Right cardiac atrium (tissue), 5 donors: ENCODE measurements around the gene LINC00305. TPM values are rescaled to one million over a fixed set of nuclear protein-coding genes. Genes with fewer than 3 reads are reported as not detected.

Experiments
- ATAC-seq, 2 donors: fragments of 200-7000 bp; cut with Tn5 transposase; one replicate each; pipeline versions ENCODE4 v1.8.0 to v1.9.1; 2020; ENCODE audit warnings: moderate library complexity in 2 of 2, mild to moderate bottlenecking in 1 of 2
- DNase-seq, 3 donors: peaks; one replicate each; pipeline ENCODE4 v3.0.0-alpha.2; 2020
- H3K27ac ChIP-seq: one replicate; pipeline ENCODE4 v1.5.1; 2013; ENCODE audit warnings: mild to moderate bottlenecking, low read length, control low read depth, moderate library complexity
- H3K27me3 ChIP-seq: one replicate; pipeline ENCODE4 v1.6.1; 2013; ENCODE audit not compliant: control insufficient read depth, insufficient read depth
- H3K4me1 ChIP-seq: one replicate; pipeline ENCODE4 v1.6.1; 2013; ENCODE audit warnings: low read length; ENCODE audit not compliant: control insufficient read depth, insufficient read depth
- H3K4me3 ChIP-seq: one replicate; pipeline ENCODE4 v1.5.1; 2013; ENCODE audit warnings: low read length, control low read depth
- H3K9me3 ChIP-seq: one replicate; pipeline ENCODE4 v1.6.1; 2013; ENCODE audit warnings: low read length; ENCODE audit not compliant: control insufficient read depth
- WGBS: extraction: QIAGEN DNeasy Blood & Tissue Kit; methylation state at CpG from one replicate; pipeline ENCODE4 v1.1.7; 2013; 5-methylcytosine and 5-hydroxymethylcytosine counted together
- intact Hi-C, 4 donors: fragments of 100-400 bp; cut with DNase I; formaldehyde crosslinking; loops; one replicate each; pipeline versions ENCODE4 v1.11.0 to v1.14.0; 2022 to 2023
- long read RNA-seq, 4 donors: library from polyadenylated mRNA; unstranded; transcript quantifications; one replicate each; pipeline ENCODE4 v2.0.0, GENCODE V29; 2020 to 2021
- polyA plus RNA-seq: library from polyadenylated mRNA; stranded (reverse); fragments of 200-250 nt; gene quantifications from one replicate; pipeline ENCODE4 v1.2.3, GENCODE V29; 2013
- total RNA-seq, 4 donors: library from RNA; stranded (reverse); fragmentation: NEBNext Ultra II Directional; extraction: Animal tissue kit (Norgen Biotek cat#: 25700); gene quantifications; one replicate each; pipeline ENCODE4 v1.2.1, GENCODE V29; 2021
- donor health status: healthy with polysubstance abuse.
- donor health status: DM: no; HTN: yes; CAD: no.
- donor health status: DM: no; HTN: no; CAD: no.
- donor health status: DM: no; HTN: yes; CAD: no; lungs with severe emphysema.
- donor health status: DM: yes; HTN: yes; CAD: no.

LINC00305 gene
- total RNA-seq, result not detected
- not detected for polyA plus RNA-seq
- long read RNA-seq, donor 1, result 0 reads
- long read RNA-seq, donor 2, result 0 reads
- long read RNA-seq, donor 3, result 0 reads
- long read RNA-seq, donor 4, result 0 reads

- intact Hi-C loops, result no loop called here
- no peaks in the 10 kb centered on the region for H3K27me3 ChIP-seq
- WGBS, result 83% methylated on average over 3 of the region's 3 CpGs
- ATAC-seq (no peak), DNase-seq (no peak)
- no peaks in the 10 kb centered on the region for H3K4me1 ChIP-seq
- H3K27ac ChIP-seq, result no peak within 1 kb of the TSS
- no peak within 1 kb of the TSS for H3K4me3 ChIP-seq
- no peaks in the 10 kb centered on the region for H3K9me3 ChIP-seq
Observed at GRCh38 chr18:64148988-64149387, at the start of gene LINC00305. TSS of gene LINC00305 (minus strand) at chr18:64149088.

DNA sequence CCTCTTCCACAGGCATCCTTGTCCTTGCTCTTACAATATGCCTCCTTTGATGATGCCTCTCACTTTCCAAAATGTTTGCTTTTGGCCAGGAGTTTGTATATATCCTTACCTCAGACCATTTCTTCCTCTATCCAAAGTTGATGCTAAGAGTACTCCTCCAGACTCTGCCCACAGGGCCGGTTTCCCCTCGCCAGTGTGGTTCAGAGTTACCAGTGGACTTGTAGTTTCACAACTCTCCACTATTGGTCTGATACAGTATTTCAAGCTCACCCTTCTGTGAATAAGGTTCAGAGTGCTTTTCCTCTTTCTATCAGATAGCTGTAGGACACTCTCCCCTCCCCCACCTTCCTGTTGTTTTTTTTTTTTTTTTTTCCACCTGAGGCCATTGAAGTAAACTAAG, 42.2 kb upstream of the LINC00305 start:
- Histone ChIP-seq H3K9me3 (no peaks in the 10 kb centered on the region), H3K27ac (no peak overlapping the region), H3K4me3 (no peak overlapping the region), H3K4me1 (no peaks in the 10 kb centered on the region), H3K27me3 (no peaks in the 10 kb centered on the region)
- no peak for ATAC-seq
- DNase-seq, result no peak
- WGBS, result 92% methylated on average over 2 of the region's 2 CpGs
- intact Hi-C loops, result loop anchor here in 1 of 4 donors (10.0 kb wide), 1 partner anchor 56 kb away; no protein-coding TSS in a partner anchor

- Histone ChIP-seq H3K27ac (no peak overlapping the region), H3K4me1 (no peaks in the 10 kb centered on the region), H3K4me3 (no peak overlapping the region), H3K9me3 (no peaks in the 10 kb centered on the region), H3K27me3 (no peaks in the 10 kb centered on the region)
- 47% methylated on average over 3 of the region's 3 CpGs for WGBS
- DNase-seq (no peak), ATAC-seq (no peak)
- intact Hi-C loops, result no loop called here
Observed at GRCh38 chr18:64185987-64186386, 37.1 kb upstream of the LINC00305 start.

DNA sequence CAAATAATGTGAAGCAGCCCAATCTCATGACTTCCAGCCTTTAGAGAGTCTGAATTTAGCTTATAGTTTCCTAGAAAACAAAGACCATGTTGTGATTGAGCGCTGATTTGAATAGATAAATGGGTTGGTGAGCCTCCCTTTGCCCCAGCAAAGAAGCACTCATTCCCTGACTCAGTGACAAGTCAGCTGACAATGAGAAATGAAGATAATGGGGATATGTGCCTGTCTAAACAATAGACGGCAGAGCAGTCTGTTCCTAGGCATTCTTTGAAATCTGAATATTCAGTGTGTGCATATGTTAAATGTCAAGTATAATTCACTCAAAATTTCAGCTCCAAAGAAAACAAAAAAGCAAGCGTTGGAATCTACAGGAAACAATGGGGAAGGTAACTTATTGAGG, 34.8 kb upstream of the LINC00305 start:
- WGBS, result 64% methylated on average over 3 of the region's 3 CpGs
- Histone ChIP-seq H3K27me3 (no peaks in the 10 kb centered on the region), H3K4me3 (no peak overlapping the region), H3K4me1 (no peaks in the 10 kb centered on the region), H3K9me3 (no peaks in the 10 kb centered on the region), H3K27ac (no peak overlapping the region)
- DNase-seq, result no peak
- intact Hi-C loops, result no loop called here
- ATAC-seq, result no peak

GRCh38 chr18:64180617-64181016, 31.7 kb upstream of the LINC00305 start:
- H3K27ac ChIP-seq, result no peak overlapping the region
- DNase-seq (no peak), ATAC-seq (no peak)
- 60% methylated on average over 1 of the region's 1 CpG for WGBS
- no peaks in the 10 kb centered on the region for H3K9me3 ChIP-seq
- no peaks in the 10 kb centered on the region for H3K27me3 ChIP-seq
- intact Hi-C loops, result no loop called here
- no peaks in the 10 kb centered on the region for H3K4me1 ChIP-seq
- H3K4me3 ChIP-seq, result no peak overlapping the region

DNA sequence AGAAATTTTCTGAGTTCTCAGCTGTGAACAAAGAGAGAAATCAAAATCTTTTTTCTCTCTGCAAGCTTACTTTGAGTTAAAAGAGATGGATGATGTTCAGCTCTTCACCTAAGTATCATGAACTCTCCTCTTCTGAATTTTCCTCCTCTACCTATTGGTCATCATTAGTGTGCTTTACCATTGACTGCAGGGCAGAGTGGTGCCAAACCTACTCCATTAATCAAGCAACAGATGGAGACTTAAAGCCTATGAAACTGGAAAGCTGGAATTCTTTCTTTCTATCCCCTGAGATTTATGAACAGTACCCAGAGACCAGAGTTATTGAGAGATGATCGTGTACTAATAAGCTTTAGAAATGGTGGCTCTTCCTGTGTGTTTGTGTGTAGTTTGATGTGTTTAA, 31.3 kb upstream of the LINC00305 start:
- Histone ChIP-seq H3K4me3 (no peak overlapping the region), H3K4me1 (no peaks in the 10 kb centered on the region), H3K9me3 (no peaks in the 10 kb centered on the region), H3K27ac (no peak overlapping the region), H3K27me3 (no peaks in the 10 kb centered on the region)
- DNase-seq (no peak), ATAC-seq (no peak)
- 54% methylated on average over 1 of the region's 1 CpG for WGBS
- intact Hi-C loops, result no loop called here

- intact Hi-C loops, result no loop called here
- Histone ChIP-seq H3K9me3 (no peaks in the 10 kb centered on the region), H3K4me1 (no peaks in the 10 kb centered on the region), H3K27me3 (no peaks in the 10 kb centered on the region), H3K27ac (no peak overlapping the region), H3K4me3 (no peak overlapping the region)
- WGBS, result 82% methylated on average over 5 of the region's 5 CpGs
- no peak for DNase-seq
- ATAC-seq, result no peak
Observed at GRCh38 chr18:64179556-64180080, 30.7 kb upstream of the LINC00305 start.

GRCh38 chr18:64178860-64179259, 30.0 kb upstream of the LINC00305 start:
- Histone ChIP-seq H3K4me1 (no peaks in the 10 kb centered on the region), H3K4me3 (no peak overlapping the region), H3K27me3 (no peaks in the 10 kb centered on the region), H3K27ac (no peak overlapping the region), H3K9me3 (no peaks in the 10 kb centered on the region)
- no peak for DNase-seq
- 80% methylated on average over 5 of the region's 5 CpGs for WGBS
- no peak for ATAC-seq
- intact Hi-C loops, result no loop called here

GRCh38 chr18:64175432-64175831, 26.5 kb upstream of the LINC00305 start:
- H3K27ac ChIP-seq, result no peak overlapping the region
- ATAC-seq (no peak), DNase-seq (no peak)
- H3K9me3 ChIP-seq, result no peaks in the 10 kb centered on the region
- no peaks in the 10 kb centered on the region for H3K4me1 ChIP-seq
- intact Hi-C loops, result no loop called here
- H3K27me3 ChIP-seq, result no peaks in the 10 kb centered on the region
- H3K4me3 ChIP-seq, result no peak overlapping the region
- WGBS, result 73% methylated on average over 7 of the region's 7 CpGs

GRCh38 chr18:64171576-64171975, 22.7 kb upstream of the LINC00305 start:
- Histone ChIP-seq H3K27ac (no peak overlapping the region), H3K4me3 (no peak overlapping the region), H3K27me3 (no peaks in the 10 kb centered on the region), H3K9me3 (no peaks in the 10 kb centered on the region), H3K4me1 (no peaks in the 10 kb centered on the region)
- no peak for ATAC-seq
- intact Hi-C loops, result no loop called here
- 96% methylated on average over 1 of the region's 1 CpG for WGBS
- no peak for DNase-seq

DNA sequence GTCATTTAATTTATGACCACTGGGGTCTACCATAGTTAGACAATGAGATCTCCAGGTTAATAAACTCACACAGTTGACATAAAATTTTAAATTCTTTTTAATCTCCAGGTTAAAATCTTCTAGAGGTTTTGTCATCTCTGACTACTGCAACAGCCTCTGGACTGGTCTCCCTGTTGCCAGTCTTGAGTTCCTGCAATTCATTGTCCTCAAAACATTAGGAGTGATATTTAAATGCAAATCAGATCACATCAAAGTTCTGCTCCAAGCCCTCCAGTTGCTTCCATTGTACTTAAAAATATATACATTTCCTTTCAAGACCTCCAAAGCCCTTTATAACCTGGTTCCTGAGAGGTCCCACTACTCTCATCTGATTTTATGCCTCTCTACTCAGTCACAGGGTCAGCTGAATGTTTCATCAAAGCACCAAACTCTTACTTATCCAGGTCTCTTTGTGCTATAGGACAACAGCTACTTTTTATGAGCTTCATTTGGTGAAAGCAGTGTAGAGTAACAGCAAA, 18.6 kb upstream of the LINC00305 start:
- ATAC-seq, result no peak
- Histone ChIP-seq H3K9me3 (no peaks in the 10 kb centered on the region), H3K4me1 (no peaks in the 10 kb centered on the region), H3K27ac (no peak overlapping the region), H3K27me3 (no peaks in the 10 kb centered on the region), H3K4me3 (no peak overlapping the region)
- no peak for DNase-seq
- intact Hi-C loops, result no loop called here

DNA sequence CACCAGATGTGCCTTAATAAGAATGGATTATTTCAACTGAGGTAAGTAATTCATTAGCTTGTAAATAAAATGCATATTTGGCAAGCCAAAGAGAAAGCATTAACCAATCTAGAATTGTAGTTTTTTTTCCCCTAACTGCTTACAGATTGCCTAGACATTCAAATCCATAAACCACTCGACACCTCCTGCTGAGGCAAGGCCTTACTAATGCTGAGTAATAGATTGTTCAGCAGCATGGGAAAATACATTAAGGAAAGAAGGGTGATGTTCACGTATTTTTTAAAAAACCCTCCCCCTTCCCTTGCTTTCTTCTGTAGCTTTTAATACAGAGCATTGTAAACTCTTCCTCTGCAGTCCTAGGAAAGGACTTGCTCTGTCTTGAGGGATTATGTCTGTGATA, 17.0 kb upstream of the LINC00305 start:
- Histone ChIP-seq H3K9me3 (no peaks in the 10 kb centered on the region), H3K27ac (no peak overlapping the region), H3K4me1 (no peaks in the 10 kb centered on the region), H3K4me3 (no peak overlapping the region), H3K27me3 (no peaks in the 10 kb centered on the region)
- DNase-seq (no peak), ATAC-seq (no peak)
- intact Hi-C loops, result no loop called here
- 46% methylated on average over 2 of the region's 2 CpGs for WGBS
